ENCODE measurements around the gene C1orf115.

The C1orf115 gene

DNA sequence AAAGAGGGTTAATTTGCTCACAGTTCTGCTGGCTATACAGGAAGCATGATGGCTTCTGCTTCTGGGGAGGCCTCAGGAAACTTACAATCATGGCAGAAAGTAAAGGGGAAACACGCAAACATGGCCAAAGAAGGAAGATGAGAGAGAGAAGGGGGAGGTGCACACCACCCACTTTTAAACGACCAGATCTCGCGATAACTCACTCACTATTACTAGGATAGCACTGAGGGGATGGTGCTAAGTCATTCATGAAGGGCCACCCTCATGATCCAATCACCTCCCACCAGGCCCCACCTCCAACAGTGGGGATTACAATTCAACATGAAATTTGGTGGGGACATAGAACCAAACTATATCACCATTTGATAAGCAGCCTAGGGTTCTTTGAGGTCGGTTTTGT is 2.4 kb upstream of the C1orf115 start:
- Histone ChIP-seq H2AFZ (ENCODE audit: low read length) (no peak overlapping the region), H3K9me2 (replicated peaks; ENCODE audit: low read depth, low read length) (no peaks in the 10 kb centered on the region)

DNA sequence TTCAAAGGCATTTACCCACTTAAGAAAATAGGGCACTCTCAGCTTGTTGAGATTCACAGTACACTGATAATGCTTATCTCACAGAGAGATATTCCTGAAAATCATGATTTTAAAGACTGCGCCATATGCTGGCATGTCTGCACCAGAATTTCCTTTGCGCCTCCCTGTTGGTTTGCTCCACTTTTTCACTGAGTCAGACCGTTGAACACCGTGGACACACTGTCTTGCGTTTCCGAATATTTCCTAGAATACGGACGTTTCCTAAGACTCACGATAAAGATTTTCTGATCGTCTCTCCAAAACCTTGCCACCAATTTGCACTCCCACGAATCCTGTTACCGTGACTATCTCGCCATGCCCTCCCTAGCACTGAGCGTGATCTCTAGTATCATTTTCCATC is 497 bp upstream of the C1orf115 start:
- no peaks in the 10 kb centered on the region for H4K20me1 ChIP-seq (ENCODE audit: insufficient read depth, low read length, poor library complexity, severe bottlenecking)
- H3K9ac ChIP-seq (ENCODE audit: low read depth, low read length, poor library complexity, severe bottlenecking) = no peak overlapping the region
- TF ChIP-seq, protein P1, sequence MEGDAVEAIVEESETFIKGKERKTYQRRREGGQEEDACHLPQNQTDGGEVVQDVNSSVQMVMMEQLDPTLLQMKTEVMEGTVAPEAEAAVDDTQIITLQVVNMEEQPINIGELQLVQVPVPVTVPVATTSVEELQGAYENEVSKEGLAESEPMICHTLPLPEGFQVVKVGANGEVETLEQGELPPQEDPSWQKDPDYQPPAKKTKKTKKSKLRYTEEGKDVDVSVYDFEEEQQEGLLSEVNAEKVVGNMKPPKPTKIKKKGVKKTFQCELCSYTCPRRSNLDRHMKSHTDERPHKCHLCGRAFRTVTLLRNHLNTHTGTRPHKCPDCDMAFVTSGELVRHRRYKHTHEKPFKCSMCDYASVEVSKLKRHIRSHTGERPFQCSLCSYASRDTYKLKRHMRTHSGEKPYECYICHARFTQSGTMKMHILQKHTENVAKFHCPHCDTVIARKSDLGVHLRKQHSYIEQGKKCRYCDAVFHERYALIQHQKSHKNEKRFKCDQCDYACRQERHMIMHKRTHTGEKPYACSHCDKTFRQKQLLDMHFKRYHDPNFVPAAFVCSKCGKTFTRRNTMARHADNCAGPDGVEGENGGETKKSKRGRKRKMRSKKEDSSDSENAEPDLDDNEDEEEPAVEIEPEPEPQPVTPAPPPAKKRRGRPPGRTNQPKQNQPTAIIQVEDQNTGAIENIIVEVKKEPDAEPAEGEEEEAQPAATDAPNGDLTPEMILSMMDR (conservative IDR thresholded peaks at IDR 0.05; ENCODE audit: low read length) = no peak
- TF ChIP-seq EZH2phosphoT487 (IDR thresholded peaks at IDR 0.05; ENCODE audit: borderline replicate concordance) = no peak
- no peaks in the 10 kb centered on the region for H3F3A ChIP-seq (ENCODE audit: low read depth)
- H3K9me3 ChIP-seq (ENCODE audit: insufficient read depth, low read depth, low read length) = no peaks in the 10 kb centered on the region
- H3K79me2 ChIP-seq (ENCODE audit: insufficient read depth, low read length) = no peaks in the 10 kb centered on the region
- no peaks in the 10 kb centered on the region for H3K36me3 ChIP-seq (ENCODE audit: insufficient read depth, low read length)
- no peaks in the 10 kb centered on the region for H3K27me3 ChIP-seq (ENCODE audit: insufficient read depth, low read length, poor library complexity, severe bottlenecking)
- no peak overlapping the region for H3K4me2 ChIP-seq (ENCODE audit: low read depth, low read length, poor library complexity, severe bottlenecking)
- no peaks in the 10 kb centered on the region for H3K9me2 ChIP-seq (replicated peaks; ENCODE audit: low read depth, low read length)
- H3K4me3 ChIP-seq (ENCODE audit: low read length, poor library complexity, severe bottlenecking) = no peak overlapping the region
- H3K4me1 ChIP-seq (ENCODE audit: insufficient read depth, low read length, poor library complexity, severe bottlenecking) = no peaks in the 10 kb centered on the region
- H2AFZ ChIP-seq (ENCODE audit: low read length) = no peak overlapping the region

More for the DNA sequence above, 2.4 kb upstream of the C1orf115 start:
- H3K27me3 ChIP-seq (ENCODE audit: insufficient read depth, low read length, poor library complexity, severe bottlenecking) = no peaks in the 10 kb centered on the region
- no peaks in the 10 kb centered on the region for H3F3A ChIP-seq (ENCODE audit: low read depth)
- no peaks in the 10 kb centered on the region for H4K20me1 ChIP-seq (ENCODE audit: insufficient read depth, low read length, poor library complexity, severe bottlenecking)
- no peak for TF ChIP-seq EZH2phosphoT487 (IDR thresholded peaks at IDR 0.05; ENCODE audit: borderline replicate concordance)
- TF ChIP-seq, protein P1 (conservative IDR thresholded peaks at IDR 0.05; ENCODE audit: low read length) = no peak
- no peaks in the 10 kb centered on the region for H3K36me3 ChIP-seq (ENCODE audit: insufficient read depth, low read length)
- no peaks in the 10 kb centered on the region for H3K4me1 ChIP-seq (ENCODE audit: insufficient read depth, low read length, poor library complexity, severe bottlenecking)
- H3K9me3 ChIP-seq (ENCODE audit: insufficient read depth, low read depth, low read length) = no peaks in the 10 kb centered on the region
- H3K4me2 ChIP-seq (ENCODE audit: low read depth, low read length, poor library complexity, severe bottlenecking) = no peak overlapping the region
- H3K9ac ChIP-seq (ENCODE audit: low read depth, low read length, poor library complexity, severe bottlenecking) = no peak overlapping the region
- H3K79me2 ChIP-seq (ENCODE audit: insufficient read depth, low read length) = no peaks in the 10 kb centered on the region
- H3K4me3 ChIP-seq (ENCODE audit: low read length, poor library complexity, severe bottlenecking) = no peak overlapping the region

DNA sequence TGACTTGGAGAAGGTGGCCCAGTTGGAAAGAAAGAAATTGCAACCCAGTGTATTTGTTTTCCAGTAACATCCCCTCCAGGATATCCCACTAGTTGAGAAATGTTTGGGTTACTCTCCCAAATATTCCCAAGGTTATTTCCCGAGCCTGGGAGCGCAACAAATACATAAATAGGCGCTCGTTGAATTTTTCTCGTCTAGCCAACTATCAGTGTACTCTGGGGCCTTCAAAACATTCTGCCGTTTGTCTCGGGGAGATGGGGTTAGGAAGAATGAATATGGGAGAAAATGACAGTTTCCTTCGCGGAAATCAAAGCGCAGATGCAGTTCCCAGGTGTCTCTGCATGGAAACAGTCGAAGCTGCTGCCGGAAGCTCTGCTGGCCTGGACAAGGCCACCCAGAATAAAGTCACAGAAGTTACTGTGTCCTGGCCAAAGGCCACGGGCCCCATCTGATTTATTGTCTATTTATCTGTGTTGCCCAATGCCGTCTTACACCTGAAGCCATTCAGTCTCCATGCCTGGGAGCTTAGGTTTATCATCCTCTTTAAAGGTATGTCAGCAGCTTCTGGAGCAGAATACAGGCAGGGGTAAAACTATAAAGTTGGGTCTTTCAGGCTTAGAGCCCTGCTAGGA is 1.0 kb downstream of the C1orf115 start:
- no peaks in the 10 kb centered on the region for H3K9me3 ChIP-seq (ENCODE audit: insufficient read depth, low read depth, low read length)
- no peak overlapping the region for H2AFZ ChIP-seq (ENCODE audit: low read length)
- no peaks in the 10 kb centered on the region for H3K27me3 ChIP-seq (ENCODE audit: insufficient read depth, low read length, poor library complexity, severe bottlenecking)
- no peaks in the 10 kb centered on the region for H3K4me1 ChIP-seq (ENCODE audit: insufficient read depth, low read length, poor library complexity, severe bottlenecking)
- no peaks in the 10 kb centered on the region for H3K9me2 ChIP-seq (replicated peaks; ENCODE audit: low read depth, low read length)
- no peak for TF ChIP-seq EZH2phosphoT487 (IDR thresholded peaks at IDR 0.05; ENCODE audit: borderline replicate concordance)
- TF ChIP-seq, protein P1 (conservative IDR thresholded peaks at IDR 0.05; ENCODE audit: low read length) = no peak
- no peak overlapping the region for H3K9ac ChIP-seq (ENCODE audit: low read depth, low read length, poor library complexity, severe bottlenecking)
- H3F3A ChIP-seq (ENCODE audit: low read depth) = no peaks in the 10 kb centered on the region
- H3K36me3 ChIP-seq (ENCODE audit: insufficient read depth, low read length) = no peaks in the 10 kb centered on the region
- H3K4me2 ChIP-seq (ENCODE audit: low read depth, low read length, poor library complexity, severe bottlenecking) = no peak overlapping the region
- H3K4me3 ChIP-seq (ENCODE audit: low read length, poor library complexity, severe bottlenecking) = no peak overlapping the region
- H3K79me2 ChIP-seq (ENCODE audit: insufficient read depth, low read length) = no peaks in the 10 kb centered on the region
- no peaks in the 10 kb centered on the region for H4K20me1 ChIP-seq (ENCODE audit: insufficient read depth, low read length, poor library complexity, severe bottlenecking)
